Measurements from ENCODE around the gene ARHGEF26. TPM values are rescaled to one million over a fixed set of nuclear protein-coding genes. Genes with fewer than 3 reads are reported as not detected.

ARHGEF26 gene
- total RNA-seq, 2 donors from 2014 or later, result 6.9 to 8.1 TPM

GRCh38 chr3:154126651-154127050, 5.5 kb downstream of the ARHGEF26 start:
- Histone ChIP-seq H3K4me1 (no peaks in the 10 kb centered on the region), H3K4me3 (no peak overlapping the region)
- TF ChIP-seq CTCF (IDR thresholded peaks at IDR 0.05), result no peak

GRCh38 chr3:154129625-154130024, 8.4 kb downstream of the ARHGEF26 start:
- no peaks in the 10 kb centered on the region for H3K36me3 ChIP-seq
- H3K9me3 ChIP-seq, result no peaks in the 10 kb centered on the region
- H3K27me3 ChIP-seq, result no peaks in the 10 kb centered on the region
- H3K4me3 ChIP-seq, result no peak overlapping the region
- no peak overlapping the region for H3K27ac ChIP-seq
- no peak for TF ChIP-seq CTCF (IDR thresholded peaks at IDR 0.05)
- peaks cover 0 to 5% of the 10 kb centered on the region in 2 donors for H3K4me1 ChIP-seq
- DNase-seq (ENCODE audit: low spot score), result no peak

More at GRCh38 chr3:154126651-154127050, 5.5 kb downstream of the ARHGEF26 start:
- no peak for DNase-seq (ENCODE audit: low spot score)
- Histone ChIP-seq H3K9me3 (no peaks in the 10 kb centered on the region), H3K27me3 (no peaks in the 10 kb centered on the region), H3K27ac (no peak overlapping the region), H3K36me3 (no peaks in the 10 kb centered on the region)

- Histone ChIP-seq H3K9me3 (no peaks in the 10 kb centered on the region), H3K27me3 (no peaks in the 10 kb centered on the region), H3K4me3 (no peak overlapping the region), H3K4me1 (peaks cover 0 to 8% of the 10 kb centered on the region in 2 donors), H3K27ac (no peak overlapping the region), H3K36me3 (no peaks in the 10 kb centered on the region)
- TF ChIP-seq CTCF (IDR thresholded peaks at IDR 0.05), result no peak
- no peak for DNase-seq (ENCODE audit: low spot score)
Measured at GRCh38 chr3:154130540-154130939, 9.3 kb downstream of the ARHGEF26 start.

GRCh38 chr3:154131830-154132229, 10.6 kb downstream of the ARHGEF26 start:
- H3K4me1 ChIP-seq, result peaks cover 0 to 11% of the 10 kb centered on the region in 2 donors

GRCh38 chr3:154132777-154133375, 11.7 kb downstream of the ARHGEF26 start:
- H3K4me3 ChIP-seq, result no peak overlapping the region
- H3K9me3 ChIP-seq, result no peaks in the 10 kb centered on the region
- peaks cover 0 to 11% of the 10 kb centered on the region in 2 donors for H3K4me1 ChIP-seq
- no peak for DNase-seq (ENCODE audit: low spot score)
- no peak overlapping the region for H3K27ac ChIP-seq
- H3K36me3 ChIP-seq, result no peaks in the 10 kb centered on the region
- H3K27me3 ChIP-seq, result no peaks in the 10 kb centered on the region
- TF ChIP-seq CTCF (IDR thresholded peaks at IDR 0.05), result no peak

More at GRCh38 chr3:154131830-154132229, 10.6 kb downstream of the ARHGEF26 start:
- no peaks in the 10 kb centered on the region for H3K9me3 ChIP-seq
- no peak overlapping the region for H3K4me3 ChIP-seq
- no peaks in the 10 kb centered on the region for H3K27me3 ChIP-seq
- no peak overlapping the region for H3K27ac ChIP-seq
- no peaks in the 10 kb centered on the region for H3K36me3 ChIP-seq
- no peak for TF ChIP-seq CTCF (IDR thresholded peaks at IDR 0.05)
- DNase-seq (ENCODE audit: low spot score), result no peak
